K562 (cell line): ENCODE measurements around the gene MESP1. TPM values are rescaled to one million over a fixed set of nuclear protein-coding genes. Genes with fewer than 3 reads are reported as not detected.

ENCODE experiments used
- ATAC-seq: fragments of 200-7000 bp; cut with Tn5 transposase; 3 replicates; pipeline ENCODE4 v1.9.1; 2020; ENCODE audit warnings: moderate library complexity
- BruUV-seq: library from RNA; stranded (reverse); fragments of 400-500 nt; replicated peaks from 2 replicates; lab custom pipeline; 2021; lab: Mats Ljungman, UMichigan
- CTCF ChIA-PET: fragments of 300-600 bp; formaldehyde crosslinking; extraction: SDS; loops from one replicate; lab custom pipeline; 2021; ENCODE audit warnings: low intra/inter-chr PET ratio; lab: Yijun Ruan, JAX
- POLR2A ChIA-PET: fragments of 300-600, 350-650 bp; sonication (Branson Sonifier 250); formaldehyde crosslinking; extraction: SDS; loops from one replicate; lab custom pipeline; 2021; ENCODE audit warnings: antibody characterized with exemption, inconsistent platforms; lab: Yijun Ruan, JAX
- DNase-seq, 4 experiments: peaks; one replicate each; pipeline versions ENCODE4 v3.0.0 to v3.0.0-alpha.2; 2011 to 2018; ENCODE audit warnings: low spot score in 3 of 4, mixed read lengths in 3 of 4; ENCODE audit errors: extremely low read depth in 1 of 4
- FAIRE-seq: peaks from 2 replicates; lab custom pipeline; 2011; peaks lifted over from hg19 to GRCh38; lab: Jason Lieb, UNC
- H2AFZ ChIP-seq: 2 replicates; pipeline ENCODE4 v1.6.0; 2011; ENCODE audit warnings: low read depth, low read length, control low read depth, inconsistent platforms
- H3K27ac ChIP-seq: fragments of 200-600 bp; 3 replicates; pipeline ENCODE4 v1.8.0; 2011; ENCODE audit warnings: low read depth, mild to moderate bottlenecking, control low read depth, inconsistent platforms, low read length, moderate library complexity, mixed read lengths; ENCODE audit errors: extremely low read depth
- H3K27me3 ChIP-seq, 2 experiments: fragments of 300-600 bp in 1 of 2; 2 replicates in 1 of 2; 3 replicates in 1 of 2; pipeline versions ENCODE4 v1.6.0 to v1.8.0; 2011; ENCODE audit warnings: inconsistent platforms in 2 of 2, low read length in 2 of 2, mild to moderate bottlenecking in 1 of 2, mixed read lengths in 1 of 2, moderate library complexity in 1 of 2; ENCODE audit not compliant: control insufficient read depth in 2 of 2, insufficient read depth in 2 of 2
- H3K36me3 ChIP-seq: fragments of 300-600 bp; 3 replicates; pipeline ENCODE4 v1.8.0; 2011; ENCODE audit warnings: mild to moderate bottlenecking, low read length, inconsistent platforms; ENCODE audit not compliant: control insufficient read depth, insufficient read depth
- H3K4me1 ChIP-seq, 2 experiments: fragments of 200-600 bp in 1 of 2; replicated peaks in 1 of 2; 2 replicates in 1 of 2; 3 replicates in 1 of 2; pipeline versions ENCODE4 v1.5.1 to v1.8.0; 2011; ENCODE audit warnings: inconsistent platforms in 2 of 2, low read length in 2 of 2, mild to moderate bottlenecking in 1 of 2, mixed read lengths in 1 of 2, moderate library complexity in 1 of 2; ENCODE audit not compliant: control insufficient read depth in 2 of 2, insufficient read depth in 2 of 2
- H3K4me2 ChIP-seq: 2 replicates; pipeline ENCODE4 v1.6.1; 2011; ENCODE audit warnings: low read length, control low read depth, inconsistent platforms, mixed read lengths; ENCODE audit not compliant: insufficient read depth
- H3K4me3 ChIP-seq: fragments of 200-600 bp; sonication (generic), shearing (Covaris generic); 2 replicates; pipeline ENCODE4 v1.5.1; 2016; ENCODE audit warnings: control low read depth, inconsistent platforms
- H3K79me2 ChIP-seq: fragments of 200-600 bp; 3 replicates; pipeline ENCODE4 v1.8.0; 2011; ENCODE audit warnings: low read length, inconsistent platforms; ENCODE audit not compliant: control insufficient read depth, insufficient read depth
- H3K9ac ChIP-seq, 2 experiments: 2 replicates each; pipeline versions ENCODE4 v1.6.0 to v1.6.1; 2011; ENCODE audit warnings: low read depth in 2 of 2, low read length in 2 of 2, control low read depth in 1 of 2, inconsistent platforms in 1 of 2, mild to moderate bottlenecking in 1 of 2, mixed read lengths in 1 of 2; ENCODE audit not compliant: insufficient read depth in 1 of 2
- H3K9me1 ChIP-seq: one replicate; pipeline ENCODE4 v1.6.0; 2011; ENCODE audit warnings: inconsistent platforms, mild to moderate bottlenecking, low read length, moderate library complexity; ENCODE audit not compliant: control insufficient read depth, insufficient read depth
- H3K9me3 ChIP-seq: replicated peaks from 2 replicates; pipeline ENCODE4 v1.5.1; 2011; ENCODE audit warnings: low read depth, low read length, inconsistent platforms; ENCODE audit not compliant: control insufficient read depth, insufficient read depth
- H4K20me1 ChIP-seq: replicated peaks from 2 replicates; pipeline ENCODE4 v1.6.1; 2011; ENCODE audit warnings: low read length, inconsistent platforms, mixed read lengths; ENCODE audit not compliant: control insufficient read depth, insufficient read depth
- ETV6 ChIP-seq, 3 experiments: fragments of 150-350 bp in 1 of 3; sonication (generic) in 1 of 3; formaldehyde crosslinking in 1 of 3; IDR thresholded peaks; 2 replicates each; pipeline versions ENCODE4 v1.6.1 to v1.8.0; 2014 to 2022; ENCODE audit warnings: borderline replicate concordance in 2 of 3, low read depth in 2 of 3, antibody characterized with exemption in 1 of 3, low read length in 1 of 3, mild to moderate bottlenecking in 1 of 3, missing genetic modification reagents in 1 of 3
- HEY1 ChIP-seq: fragments of 250-450 bp; sonication (Bioruptor Pico); IDR thresholded peaks from 2 replicates; pipeline ENCODE4 v1.5.0; 2020; ENCODE audit warnings: mild to moderate bottlenecking, moderate library complexity, borderline replicate concordance
- MECOM ChIP-seq: fragments of 250-450 bp; sonication (Bioruptor Pico); IDR thresholded peaks from 2 replicates; pipeline ENCODE4 v1.8.0; 2022; ENCODE audit warnings: inconsistent platforms
- MYC ChIP-seq, 2 experiments: fragments of 250-450 bp in 1 of 2; sonication (Bioruptor Pico) in 1 of 2; IDR thresholded peaks; 2 replicates each; pipeline versions ENCODE4 v1.5.1 to v1.6.1; 2012 to 2021; ENCODE audit warnings: low read depth in 2 of 2, borderline replicate concordance in 1 of 2, improper control_type of control experiment in 1 of 2, low read length in 1 of 2, mild to moderate bottlenecking in 1 of 2, moderate library complexity in 1 of 2
- PRPF4 ChIP-seq: fragments of 200-400 bp; formaldehyde crosslinking; IDR thresholded peaks from one replicate; pipeline ENCODE4 v1.6.1; 2017; ENCODE audit warnings: low read length, low read depth, mild to moderate bottlenecking; ENCODE audit not compliant: insufficient read depth, poor library complexity, severe bottlenecking
- SMARCE1 ChIP-seq: fragments of 450-650 bp; IDR thresholded peaks from 2 replicates; pipeline ENCODE4 v1.7.1; 2016; ENCODE audit warnings: mild to moderate bottlenecking
- SREBF2 ChIP-seq: sonication (generic); formaldehyde crosslinking; IDR thresholded peaks from 2 replicates; pipeline ENCODE4 v1.4.0; 2020; ENCODE audit warnings: mild to moderate bottlenecking, missing genetic modification reagents
- ZNF398 ChIP-seq: fragments of 250-450 bp; sonication (Bioruptor Pico); IDR thresholded peaks from 2 replicates; pipeline ENCODE4 v1.8.0; 2021; ENCODE audit warnings: moderate library complexity, mild to moderate bottlenecking, inconsistent platforms
- ZNF444 ChIP-seq: fragments of 250-450 bp; sonication (Bioruptor Pico); IDR thresholded peaks from 2 replicates; pipeline ENCODE4 v1.4.0; 2020; ENCODE audit warnings: mild to moderate bottlenecking, moderate library complexity
- ZNF589 ChIP-seq: fragments of 200-800 bp; sonication (Bioruptor generic); IDR thresholded peaks from 2 replicates; pipeline ENCODE4 v1.6.1; 2016; ENCODE audit warnings: low read depth, missing genetic modification characterization, missing compliant biosample characterization
- ZSCAN29 ChIP-seq: fragments of 450-650 bp; IDR thresholded peaks from 2 replicates; pipeline ENCODE4 v1.6.1; 2017
- WGBS: fragments of 100-300 bp; shearing (Covaris generic); methylation state at CpG from one replicate; pipeline ENCODE4 v1.1.6; 2016; ENCODE audit warnings: low coverage, mixed read lengths; ENCODE audit not compliant: insufficient coverage; ENCODE audit errors: missing lambda C conversion rate; 5-methylcytosine and 5-hydroxymethylcytosine counted together
- in situ Hi-C: fragments of 300-500 bp; cut with MboI; formaldehyde crosslinking; loops from 4 replicates; pipeline ENCODE4 v1.15.0; 2018; ENCODE audit warnings: inconsistent platforms, mixed read lengths
- intact Hi-C: fragments of 100-400 bp; cut with micrococcal nuclease; formaldehyde crosslinking; loops from 2 replicates; pipeline ENCODE4 v1.14.2; 2022
- polyA plus RNA-seq, 8 experiments: library from polyadenylated mRNA; depleted of rRNA in 4 of 8; stranded (reverse) in 5 of 8; unstranded in 3 of 8; fragments of >200 nt; fragmentation: Nextera tagmentation in 2 of 8; fragmentation: Illumina TruSeq in 1 of 8; extraction: Ambion mirVana in 2 of 8; extraction: Trizol in 1 of 8; gene quantifications; 2 replicates each; pipeline versions ENCODE4 v1.2.1 to v1.2.3, GENCODE V29; 2011 to 2014; ENCODE audit warnings: inconsistent platforms in 1 of 8, missing spikeins in 1 of 8
- total RNA-seq, 7 experiments: library from RNA; depleted of rRNA in 6 of 7; stranded (reverse); fragments of >200 nt in 6 of 7; fragmentation: Illumina TruSeq in 2 of 7; extraction: Trizol in 2 of 7; gene quantifications; 2 replicates each; pipeline versions ENCODE4 v1.2.1 to v1.2.3, GENCODE V29; 2011 to 2021; ENCODE audit warnings: low replicate concordance in 1 of 7
- TF ChIP-seq, protein P1 (sequence below): fragments of 250-450 bp; sonication (Bioruptor Pico); IDR thresholded peaks from 2 replicates; pipeline ENCODE4 v1.5.0; 2021; ENCODE audit warnings: mild to moderate bottlenecking, moderate library complexity
- TF ChIP-seq, protein P2 (sequence below): fragments of 450-650 bp; conservative IDR thresholded peaks from 2 replicates; pipeline ENCODE4 v1.6.1; 2016; ENCODE audit warnings: missing genetic modification characterization, low read depth, mild to moderate bottlenecking, missing compliant biosample characterization, moderate library complexity

Gene MESP1
- total and polyA plus RNA-seq, 9 of the 15 experiments (the other 6 are each of a cell fraction or from before 2014, with no cell fraction given), result 0.14 to 1.1 (median 0.36) TPM; not detected in 4

DNA sequence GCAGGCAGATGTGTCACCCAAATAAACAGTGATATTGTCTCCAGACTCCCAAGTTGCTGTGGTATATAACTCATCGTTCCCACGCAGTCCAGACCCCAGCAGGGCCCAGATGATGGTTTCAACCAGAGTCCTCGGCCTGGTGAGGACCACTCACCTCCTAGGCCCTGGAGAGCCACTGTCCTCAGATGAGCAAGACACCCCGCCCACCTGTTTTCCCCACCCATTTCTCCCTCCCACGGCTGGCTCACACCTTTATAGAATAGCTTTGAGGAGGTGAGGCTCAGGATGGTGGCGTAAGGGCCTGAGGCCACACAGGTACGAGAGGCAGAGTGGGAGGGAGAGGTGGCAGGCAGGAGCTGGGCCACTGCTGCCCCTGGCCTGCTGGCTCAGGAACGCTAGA lies 7.5 kb downstream of the MESP1 start (continued):
- TF ChIP-seq, protein P1, sequence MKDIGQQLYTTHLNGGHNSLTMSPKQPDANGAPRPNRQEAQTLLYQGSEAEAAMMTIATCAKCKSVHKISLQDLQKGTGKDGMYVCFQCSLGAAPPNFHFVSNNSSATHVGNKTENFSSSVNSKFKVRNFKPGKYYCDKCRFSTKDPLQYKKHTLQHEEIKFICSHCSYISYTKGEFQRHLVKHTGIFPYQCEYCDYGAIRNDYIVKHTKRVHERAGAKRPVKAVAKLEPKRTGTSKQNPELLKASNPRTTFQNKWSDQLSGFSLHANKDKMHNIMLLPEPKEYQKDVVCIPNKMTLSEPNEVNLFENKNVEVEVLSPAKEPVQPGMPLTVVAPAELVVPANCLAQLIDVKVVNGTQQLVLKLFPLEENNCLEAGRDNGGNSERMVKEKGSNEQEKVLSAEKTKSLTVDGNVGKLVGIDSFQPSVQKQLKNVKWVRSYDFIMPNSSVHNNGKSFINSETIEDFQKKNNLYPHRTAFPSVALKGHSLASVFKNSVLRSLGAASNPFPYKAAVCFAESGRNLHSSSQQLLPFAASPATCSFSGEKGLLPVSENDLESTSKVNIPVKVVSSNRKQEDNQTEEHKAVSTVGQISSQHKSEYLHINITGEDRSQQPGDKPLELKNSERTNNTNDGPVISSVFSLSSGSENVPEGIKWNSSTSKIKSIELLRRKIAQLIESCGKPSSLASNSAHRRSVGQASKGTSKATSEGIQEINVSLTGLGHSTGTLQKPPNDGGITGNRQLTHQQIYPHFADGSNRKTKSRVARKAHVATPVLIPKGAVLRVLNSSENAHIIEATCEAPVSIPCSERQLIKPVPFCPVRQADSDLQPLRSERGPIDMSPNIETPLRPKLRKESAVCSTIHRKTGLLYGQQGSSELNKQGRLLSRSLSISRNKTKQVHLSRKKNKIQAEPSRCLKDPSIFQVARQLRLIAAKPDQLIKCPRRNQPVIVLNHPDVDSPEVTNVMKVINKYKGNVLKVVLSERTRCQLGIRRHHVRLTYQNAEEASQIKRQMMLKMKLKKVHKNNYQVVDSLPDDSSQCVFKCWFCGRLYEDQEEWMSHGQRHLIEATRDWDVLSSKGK (CRISPR knock-in tag), result no peak
- no peak for TF ChIP-seq MECOM (CRISPR knock-in tag)
- no peak for TF ChIP-seq ZNF589 (CRISPR knock-in tag)
- TF ChIP-seq ETV6 (IDR thresholded peaks at IDR 0.05; ENCODE audit: borderline replicate concordance in 1 of 2, low read depth in 2 of 2, low read length in 1 of 2), result no peak
- TF ChIP-seq ETV6 (CRISPR knock-in tag; IDR thresholded peaks at IDR 0.05; ENCODE audit: borderline replicate concordance), result no peak
- TF ChIP-seq SREBF2 (CRISPR knock-in tag), result no peak

- intact Hi-C loops (loop anchor here (1.0 to 10.0 kb wide), 4 partner anchors 132 to 542 kb away; no protein-coding TSS in a partner anchor), in situ Hi-C loops (no loop called here)
- no peaks in the 10 kb centered on the region for H3K79me2 ChIP-seq
- no peak overlapping the region for H2AFZ ChIP-seq
- peaks cover 0 to 15% of the 10 kb centered on the region in 2 experiments; a peak in 2 of 5 replicates for H3K4me1 ChIP-seq
- no peaks in the 10 kb centered on the region for H3K9me3 ChIP-seq
- H3K4me2 ChIP-seq, result no peak overlapping the region
- CTCF ChIA-PET, result interaction anchor here (0.6 kb wide), 1 partner anchor 328 kb away, joined by 3 read pairs; no protein-coding TSS in a partner anchor
- POLR2A ChIA-PET, result no interaction called here
- no TSS peak for BruUV-seq
- no peaks in the 10 kb centered on the region for H4K20me1 ChIP-seq
- H3K4me3 ChIP-seq, result no peak overlapping the region
- H3K27me3 ChIP-seq, result peaks cover 7 to 50% of the 10 kb centered on the region in 2 experiments; a peak in 3 of 5 replicates
- no peak for ATAC-seq
- FAIRE-seq, result no peak
- no peak overlapping the region for H3K27ac ChIP-seq
- peak overlapping the region in 1 of 2 experiments; percentile 64; a peak in 1 of 4 replicates for H3K9ac ChIP-seq
- 11% methylated on average over 8 of the region's 8 CpGs for WGBS
- H3K36me3 ChIP-seq, result no peaks in the 10 kb centered on the region
- no peaks in the 10 kb centered on the region for H3K9me1 ChIP-seq
- DNase-seq, result peak in 1 of 4 experiments; percentile 1
- no peak for TF ChIP-seq SMARCE1
- TF ChIP-seq PRPF4, result no peak
- TF ChIP-seq, protein P2, sequence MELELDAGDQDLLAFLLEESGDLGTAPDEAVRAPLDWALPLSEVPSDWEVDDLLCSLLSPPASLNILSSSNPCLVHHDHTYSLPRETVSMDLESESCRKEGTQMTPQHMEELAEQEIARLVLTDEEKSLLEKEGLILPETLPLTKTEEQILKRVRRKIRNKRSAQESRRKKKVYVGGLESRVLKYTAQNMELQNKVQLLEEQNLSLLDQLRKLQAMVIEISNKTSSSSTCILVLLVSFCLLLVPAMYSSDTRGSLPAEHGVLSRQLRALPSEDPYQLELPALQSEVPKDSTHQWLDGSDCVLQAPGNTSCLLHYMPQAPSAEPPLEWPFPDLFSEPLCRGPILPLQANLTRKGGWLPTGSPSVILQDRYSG (tag), result no peak
- no peak for TF ChIP-seq ZSCAN29
- TF ChIP-seq ZNF444 (CRISPR knock-in tag), result no peak
- no peak for TF ChIP-seq MYC (IDR thresholded peaks at IDR 0.05; ENCODE audit: low read depth, low read length)
- TF ChIP-seq MYC (CRISPR knock-in tag; IDR thresholded peaks at IDR 0.05; ENCODE audit: borderline replicate concordance, low read depth), result no peak
- no peak for TF ChIP-seq ZNF398 (CRISPR knock-in tag)
- no peak for TF ChIP-seq HEY1 (CRISPR knock-in tag)
Observed at GRCh38 chr15:89743011-89743410, 8.0 kb downstream of the MESP1 start.
